ENCODE results near the gene PHF2.
A peak's percentile ranks its signal among the peaks of the same experiment; 100 is the strongest.

Gene PHF2

GRCh38 chr9:93655621-93656425, 79.4 kb downstream of the PHF2 start:
- DNase-seq: peak; percentile 1

GRCh38 chr9:93656426-93657239, 80.2 kb downstream of the PHF2 start:
- peak; percentile 0 for DNase-seq

DNA sequence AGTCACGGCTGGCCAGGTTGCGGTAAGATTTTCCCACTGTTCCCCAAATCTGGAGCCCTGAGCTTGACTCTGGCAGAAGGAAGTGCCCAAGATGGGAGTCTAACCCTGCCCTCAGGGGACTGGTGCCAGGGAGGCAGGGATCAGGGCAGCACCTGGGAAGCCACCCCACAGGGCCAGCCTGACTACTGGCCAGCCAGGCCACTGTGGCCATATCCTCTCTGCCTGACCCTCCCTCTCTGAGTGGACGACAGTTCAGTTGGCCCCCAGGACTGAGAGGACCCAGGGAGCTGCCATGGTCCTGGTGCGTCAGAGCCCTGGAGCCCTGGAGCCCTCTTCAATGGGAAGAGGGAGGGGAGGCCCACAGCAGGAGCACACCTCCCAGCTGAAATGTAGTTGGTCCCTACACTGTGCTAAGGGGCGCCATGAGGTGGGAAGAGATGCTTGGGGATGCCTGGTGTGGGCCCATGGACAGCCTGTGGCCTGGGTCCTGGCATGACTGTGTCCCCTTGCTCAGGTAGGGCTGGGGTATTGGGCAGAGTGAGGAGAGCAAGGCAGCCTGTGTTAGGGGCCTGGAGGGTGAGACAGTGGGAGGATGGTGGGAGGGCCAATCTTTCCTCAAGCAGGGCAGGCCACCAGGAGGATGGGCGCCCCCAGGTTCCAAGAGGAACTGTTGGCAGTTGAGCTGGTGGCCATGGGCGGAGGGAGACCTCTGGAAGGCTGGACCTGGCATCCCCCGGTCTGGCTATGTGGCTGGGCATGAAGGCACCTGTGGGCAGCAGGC, 81.1 kb downstream of the PHF2 start:
- peak; percentile 1 for DNase-seq

- DNase-seq: no peak
Measured at GRCh38 chr9:93658184-93658925, 82.0 kb downstream of the PHF2 start.

- DNase-seq: peak; percentile 0
Measured at GRCh38 chr9:93659044-93659836, 82.9 kb downstream of the PHF2 start.

GRCh38 chr9:93659837-93660177, 83.4 kb downstream of the PHF2 start:
- DNase-seq: no peak

DNA sequence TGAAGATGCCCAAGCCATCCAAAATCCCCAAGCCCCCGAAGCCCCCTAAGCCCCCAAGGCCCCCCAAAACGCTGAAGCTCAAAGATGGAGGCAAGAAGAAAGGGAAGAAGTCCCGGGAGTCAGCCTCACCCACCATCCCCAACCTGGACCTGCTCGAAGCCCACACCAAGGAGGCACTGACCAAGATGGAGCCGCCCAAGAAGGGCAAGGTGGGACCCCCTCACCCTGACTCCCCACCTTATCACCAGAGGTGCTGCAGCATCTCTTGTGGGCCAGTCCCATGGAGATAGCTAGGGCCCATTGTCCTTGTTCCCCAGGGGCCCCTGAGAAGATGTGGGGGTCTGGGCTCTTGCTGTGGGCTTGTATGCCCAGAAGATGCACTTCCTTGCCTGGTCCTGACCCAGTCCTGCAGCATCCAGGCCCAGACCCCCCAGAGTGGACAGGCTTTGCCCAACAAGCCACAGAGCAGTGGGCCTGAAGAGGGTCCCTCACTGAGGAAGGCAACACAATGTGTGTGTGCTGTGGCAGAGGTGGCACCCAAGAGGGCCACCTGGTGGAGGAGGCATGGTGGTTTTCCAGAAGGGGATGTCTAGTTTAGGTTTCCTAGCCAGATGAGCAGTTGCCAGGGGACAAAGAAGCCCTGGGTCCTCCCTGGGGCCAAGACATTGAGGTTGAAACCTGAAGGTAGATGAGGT, 84.1 kb downstream of the PHF2 start:
- no peak for DNase-seq

DNA sequence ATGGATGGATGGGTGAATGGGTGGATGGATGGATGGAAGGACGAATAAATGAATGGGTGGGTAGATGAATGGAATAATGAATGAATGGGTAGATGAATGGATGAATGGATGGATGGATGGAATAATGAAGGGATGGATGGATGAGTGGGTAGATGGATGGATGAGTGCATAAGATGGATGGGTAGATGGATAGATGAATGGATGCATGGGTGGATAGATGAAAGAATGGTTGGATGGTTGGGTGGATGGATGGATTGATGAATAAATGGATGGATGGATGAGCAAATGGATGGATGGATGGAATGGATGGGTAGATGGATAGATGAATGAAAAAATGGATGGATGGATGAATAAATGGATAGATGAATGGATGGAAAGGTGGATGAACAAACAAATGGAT, 85.2 kb downstream of the PHF2 start:
- DNase-seq: no peak

GRCh38 chr9:93662016-93662638, 85.7 kb downstream of the PHF2 start:
- no peak for DNase-seq

DNA sequence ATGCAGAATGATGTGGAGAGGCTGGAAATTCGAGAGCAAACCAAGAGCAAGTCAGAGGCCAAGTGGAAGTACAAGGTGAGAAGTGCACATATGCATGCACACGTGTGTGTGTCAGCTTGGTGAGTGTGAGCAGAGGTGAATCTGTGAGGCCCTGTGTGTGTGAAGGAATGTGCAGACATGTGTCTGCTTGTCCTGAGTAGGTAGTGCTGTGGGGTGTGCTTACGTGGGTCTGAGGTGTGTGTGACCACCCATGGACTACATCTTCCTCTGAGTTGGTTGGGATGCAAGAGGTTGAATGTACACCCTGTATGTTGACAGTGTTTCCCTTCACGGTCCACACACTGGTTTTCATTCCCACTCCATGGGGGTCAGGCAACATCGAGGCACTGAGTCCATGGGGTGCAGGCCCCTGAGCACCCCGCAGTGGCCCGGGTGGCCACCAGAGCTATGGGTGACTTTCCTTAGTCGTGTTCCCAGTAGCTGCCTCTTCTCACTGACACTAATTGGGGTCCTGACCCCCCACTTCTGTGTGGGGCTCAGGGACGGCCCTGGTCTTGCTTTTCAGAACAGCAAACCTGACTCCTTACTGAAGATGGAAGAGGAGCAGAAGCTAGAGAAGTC, 86.7 kb downstream of the PHF2 start:
- DNase-seq: no peak

- peak; percentile 1 for DNase-seq
Measured at GRCh38 chr9:93663877-93664548, 87.6 kb downstream of the PHF2 start.

DNA sequence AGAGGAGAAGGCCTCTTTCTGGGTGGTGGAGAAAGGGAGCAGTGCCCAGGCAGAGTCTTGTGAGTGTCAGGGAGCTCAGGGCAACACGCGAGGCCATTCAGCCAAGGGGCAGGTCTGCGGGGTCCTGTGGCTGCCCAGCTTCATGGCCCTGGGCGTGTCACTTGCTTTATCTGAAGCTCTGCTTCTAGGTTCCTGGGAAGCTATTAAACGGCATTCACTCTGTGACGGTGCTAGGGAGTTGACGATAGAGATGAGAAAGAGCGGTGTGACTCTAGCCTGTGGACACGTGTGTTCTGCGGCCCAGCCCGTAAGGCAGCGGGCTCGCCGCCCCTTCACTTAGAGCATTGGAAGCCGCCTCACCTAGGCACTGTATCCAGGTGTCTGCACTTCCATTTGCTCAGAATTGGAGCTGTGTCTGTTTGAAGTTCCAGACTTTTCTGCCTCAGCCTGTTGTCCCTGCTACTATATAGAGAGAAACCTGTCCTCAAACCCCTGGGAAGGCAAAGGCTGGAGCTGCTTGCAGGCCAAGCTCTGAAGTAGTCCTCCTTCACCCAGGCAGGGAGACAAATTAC, 88.3 kb downstream of the PHF2 start:
- DNase-seq: peak; percentile 0

DNA sequence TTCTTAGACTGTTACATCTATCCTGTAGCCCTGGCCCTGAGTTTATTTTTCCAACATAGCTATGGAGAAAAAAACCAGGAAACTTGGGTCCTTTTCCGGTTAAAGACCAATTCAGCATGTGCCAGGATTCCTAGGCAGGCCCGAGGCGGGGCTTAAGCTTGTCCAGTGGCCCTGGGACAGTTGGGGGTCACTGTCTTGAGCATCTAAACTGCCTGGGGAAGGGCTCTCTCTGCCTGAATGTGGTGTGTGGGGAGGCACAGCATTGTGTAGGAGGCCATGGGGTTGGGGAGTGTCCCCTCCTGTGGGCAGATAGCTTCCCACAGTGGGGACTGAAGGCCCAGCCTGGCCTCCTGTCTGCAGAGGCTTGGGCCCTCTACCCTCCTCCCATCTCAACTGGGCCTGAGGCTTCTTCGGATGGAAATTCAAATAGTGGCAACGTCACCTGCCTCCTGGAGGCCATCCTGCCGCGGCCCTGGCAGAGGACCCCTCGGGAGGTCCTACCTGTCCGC, 88.8 kb downstream of the PHF2 start:
- no peak for DNase-seq

- DNase-seq: peak; percentile 1
Measured at GRCh38 chr9:93665637-93666438, 89.5 kb downstream of the PHF2 start.

- peak; percentile 1 for DNase-seq
Measured at GRCh38 chr9:93666439-93666784, 90.0 kb downstream of the PHF2 start.

GRCh38 chr9:93667006-93667405, 90.6 kb downstream of the PHF2 start:
- DNase-seq: peak; percentile 1

- peak; percentile 1 for DNase-seq
Measured at GRCh38 chr9:93667627-93668026, 91.2 kb downstream of the PHF2 start.

GRCh38 chr9:93668261-93668871, 92.0 kb downstream of the PHF2 start:
- peak; percentile 0 for DNase-seq
